GM21528 (cell line): ENCODE results near the gene APPL2.

Experiments used
- ATAC-seq: cut with Tn5 transposase; IDR thresholded peaks from one replicate; pipeline ENCODE4 v1.9.1; 2021; ENCODE audit warnings: mild to moderate bottlenecking, moderate library complexity; ENCODE audit not compliant: unreplicated experiment, low FRiP score

Gene APPL2

DNA sequence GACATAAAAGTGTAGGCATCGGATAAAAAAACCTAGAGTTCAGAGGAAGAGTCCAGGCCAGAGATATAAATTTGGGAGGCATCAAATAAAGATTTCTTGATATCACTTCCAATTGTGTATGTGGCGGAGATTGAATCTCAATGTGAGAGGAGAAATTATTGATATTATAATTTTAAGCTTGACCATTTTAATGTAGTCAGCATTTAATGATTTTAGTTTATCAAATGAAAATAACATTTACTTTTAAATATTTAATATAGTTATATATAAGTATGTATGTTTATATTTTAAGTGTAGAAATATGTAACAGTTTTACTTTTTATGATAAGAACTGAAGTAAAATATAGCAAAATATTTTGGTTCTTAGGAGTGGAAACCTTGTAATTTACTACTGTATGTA lies 79.7 kb downstream of the APPL2 start:
- ATAC-seq: no peak

DNA sequence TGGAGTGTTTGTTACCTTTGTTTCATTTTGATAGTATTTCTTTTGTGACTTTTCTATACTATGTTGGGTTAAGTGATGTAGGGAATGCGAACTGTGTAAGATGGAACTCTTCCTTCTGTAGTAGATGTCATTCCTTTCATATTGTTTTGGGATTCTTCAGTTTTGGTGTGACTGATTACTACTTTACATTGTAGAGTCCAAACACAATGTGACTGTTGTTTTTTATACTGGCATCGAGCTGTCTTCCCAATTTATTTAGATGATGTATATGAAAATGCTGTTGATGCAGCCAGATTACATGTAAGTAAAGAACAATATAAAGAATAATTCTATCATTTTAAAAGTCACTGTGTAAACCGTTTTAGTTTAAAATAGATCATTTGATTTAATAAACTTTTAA lies 93.7 kb downstream of the APPL2 start:
- ATAC-seq: no peak

DNA sequence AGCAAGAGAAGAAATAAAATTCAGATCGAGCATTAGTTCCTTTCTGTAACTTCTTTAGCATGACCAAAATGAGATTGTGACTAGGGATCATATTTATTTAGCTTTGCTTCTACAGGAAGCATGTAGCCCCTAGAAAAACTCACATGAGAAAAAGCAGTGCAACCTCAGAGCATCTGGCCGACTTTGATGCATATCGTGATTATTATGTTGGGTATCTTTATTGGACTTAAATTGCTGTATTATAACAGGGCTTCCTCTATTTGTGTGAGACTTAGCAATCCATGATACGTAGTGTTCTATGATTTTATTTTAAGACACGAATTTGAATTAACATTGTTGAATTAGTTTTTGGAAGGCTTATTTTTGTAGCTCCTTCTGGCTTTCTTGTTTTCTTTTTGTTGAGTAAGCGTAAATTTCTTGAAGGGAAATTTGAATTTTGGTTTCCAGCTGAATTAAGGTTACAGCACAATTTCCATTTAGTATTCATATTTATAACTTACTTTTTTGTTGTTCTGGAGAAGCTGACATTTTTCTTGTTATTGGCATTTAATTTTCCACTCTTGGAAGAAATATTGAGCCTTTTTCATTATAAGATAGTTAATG lies 94.6 kb downstream of the APPL2 start:
- ATAC-seq: no peak

DNA sequence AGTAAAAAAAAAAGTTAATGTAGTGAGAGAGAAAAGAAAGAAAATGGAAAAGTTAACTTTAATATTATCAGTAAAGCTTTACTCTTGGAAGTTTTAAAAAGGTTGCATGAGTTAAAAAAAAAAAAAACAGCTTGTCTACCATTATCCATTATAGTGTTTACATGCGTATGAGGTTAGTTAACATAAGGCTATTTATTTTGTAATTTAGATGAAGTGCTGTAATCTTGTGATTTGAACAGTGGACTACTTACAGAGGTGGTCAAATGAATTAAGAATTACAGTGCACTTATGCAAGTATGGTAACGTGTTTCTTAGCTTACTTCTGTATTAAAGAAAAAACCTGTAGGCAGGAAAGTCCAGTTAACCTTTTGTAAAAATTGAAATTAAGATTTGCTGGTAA lies 97.7 kb downstream of the APPL2 start:
- no peak for ATAC-seq
